NCI-H2081 treated with DMSO at 0.1 percent for 48 hours (cell line): ENCODE results near the gene PCDHGA8.
"Not testable (repeated sequence)": the region's sequence is repeated elsewhere in the genome, so short reads cannot be mapped to it uniquely, and the experiment has no call there.

Source experiments
- DNase-seq: peaks from one replicate; lab custom pipeline; 2025; lab: John Stamatoyannopoulos, UW

The PCDHGA8 gene

DNA sequence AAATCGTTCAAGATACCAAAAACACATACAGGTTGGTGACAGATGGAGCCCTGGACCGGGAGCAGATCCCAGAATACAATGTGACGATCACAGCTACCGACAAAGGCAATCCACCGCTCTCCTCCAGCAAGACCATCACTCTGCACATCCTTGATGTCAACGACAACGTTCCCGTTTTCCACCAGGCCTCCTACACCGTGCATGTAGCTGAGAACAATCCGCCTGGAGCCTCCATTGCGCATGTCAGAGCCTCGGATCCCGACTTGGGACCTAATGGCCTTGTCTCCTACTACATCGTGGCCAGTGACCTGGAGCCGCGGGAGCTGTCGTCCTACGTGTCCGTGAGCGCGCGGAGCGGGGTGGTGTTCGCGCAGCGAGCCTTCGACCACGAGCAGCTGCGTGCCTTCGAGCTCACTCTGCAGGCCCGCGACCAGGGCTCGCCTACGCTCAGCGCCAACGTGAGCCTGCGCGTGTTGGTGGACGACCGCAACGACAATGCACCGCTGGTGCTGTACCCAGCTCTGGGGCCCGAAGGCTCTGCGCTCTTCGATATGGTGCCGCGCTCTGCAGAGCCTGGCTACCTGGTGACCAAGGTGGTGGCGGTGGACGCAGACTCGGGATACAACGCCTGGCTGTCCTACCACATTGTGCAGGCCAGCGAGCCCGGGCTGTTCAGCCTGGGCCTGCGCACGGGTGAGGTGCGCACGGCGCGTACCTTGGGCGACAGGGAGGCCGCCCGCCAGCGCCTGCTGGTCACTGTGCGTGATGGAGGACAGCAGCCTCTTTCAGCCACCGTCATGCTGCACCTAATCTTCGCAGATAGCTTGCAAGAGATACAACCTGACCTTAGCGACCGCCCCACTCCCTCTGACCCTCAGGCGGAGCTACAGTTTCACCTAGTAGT lies 20.6 kb upstream of the PCDHGA8 start:
- DNase-seq = no peak

DNA sequence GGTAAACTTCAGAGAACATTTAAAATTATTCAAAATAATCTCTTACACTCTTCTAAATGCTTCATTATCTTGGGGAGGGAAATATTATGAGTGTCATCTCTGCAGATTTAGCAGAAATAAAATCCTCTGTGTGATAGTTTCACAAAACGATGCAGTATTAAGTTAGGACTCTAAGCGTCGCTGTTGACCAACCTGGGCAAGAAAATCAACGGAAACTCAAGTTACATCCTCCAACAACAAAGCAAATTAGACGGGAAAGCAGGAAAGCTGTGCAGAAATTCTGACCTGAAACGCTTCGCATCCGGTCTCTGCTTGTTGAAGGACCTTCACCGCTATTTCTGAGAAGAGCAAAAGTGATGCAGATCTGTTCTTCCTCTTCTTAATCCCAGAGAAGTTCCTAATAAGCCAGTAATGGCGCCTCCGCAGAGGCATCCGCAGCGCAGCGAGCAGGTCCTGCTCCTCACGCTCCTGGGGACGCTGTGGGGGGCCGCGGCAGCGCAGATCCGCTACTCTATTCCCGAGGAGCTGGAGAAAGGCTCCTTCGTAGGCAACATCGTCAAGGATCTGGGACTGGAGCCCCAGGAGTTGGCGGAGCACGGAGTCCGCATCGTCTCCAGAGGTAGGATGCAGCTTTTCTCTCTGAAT lies 18.6 kb upstream of the PCDHGA8 start, which contains the start of gene PCDHGA6:
TSS of gene PCDHGA6 (plus strand) at position 219 of the 645 bp plus-strand sequence. CDS start at position 412, 193 bp downstream.
- no peak for DNase-seq

DNA sequence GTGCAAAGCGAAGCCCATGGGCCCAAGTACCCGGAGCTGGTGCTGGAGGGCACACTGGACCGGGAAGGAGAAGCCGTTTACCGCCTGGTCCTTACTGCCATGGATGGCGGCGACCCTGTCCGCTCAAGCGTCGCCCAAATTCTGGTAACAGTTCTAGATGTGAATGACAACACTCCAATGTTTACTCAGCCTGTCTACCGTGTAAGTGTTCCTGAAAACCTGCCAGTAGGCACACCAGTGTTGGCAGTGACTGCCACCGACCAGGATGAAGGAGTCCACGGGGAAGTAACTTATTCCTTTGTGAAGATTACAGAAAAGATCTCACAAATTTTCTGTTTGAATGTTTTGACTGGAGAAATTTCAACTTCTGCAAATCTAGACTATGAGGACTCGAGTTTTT lies 17.8 kb upstream of the PCDHGA8 start:
- no peak for DNase-seq

DNA sequence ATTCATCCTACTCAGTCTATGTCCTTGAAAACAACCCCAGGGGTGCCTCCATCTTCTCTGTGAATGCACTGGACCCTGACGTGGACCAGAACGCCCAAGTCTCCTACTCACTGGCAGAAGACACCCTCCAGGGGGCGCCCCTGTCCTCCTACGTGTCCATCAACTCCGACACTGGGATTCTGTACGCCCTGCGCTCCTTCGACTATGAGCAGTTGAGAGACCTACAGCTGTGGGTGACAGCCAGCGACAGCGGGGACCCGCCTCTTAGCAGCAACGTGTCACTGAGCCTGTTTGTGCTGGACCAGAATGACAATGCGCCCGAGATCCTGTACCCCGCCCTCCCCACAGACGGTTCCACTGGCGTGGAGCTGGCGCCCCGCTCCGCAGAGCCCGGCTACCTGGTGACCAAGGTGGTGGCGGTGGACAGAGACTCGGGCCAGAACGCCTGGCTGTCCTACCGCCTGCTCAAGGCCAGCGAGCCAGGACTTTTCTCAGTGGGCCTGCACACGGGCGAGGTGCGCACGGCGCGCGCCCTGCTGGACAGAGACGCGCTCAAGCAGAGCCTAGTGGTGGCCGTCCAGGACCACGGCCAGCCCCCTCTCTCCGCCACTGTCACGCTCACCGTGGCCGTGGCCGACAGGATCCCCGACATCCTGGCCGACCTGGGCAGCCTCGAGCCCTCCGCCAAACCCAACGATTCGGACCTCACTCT lies 16.8 kb upstream of the PCDHGA8 start:
- DNase-seq = not testable (repeated sequence)

DNA sequence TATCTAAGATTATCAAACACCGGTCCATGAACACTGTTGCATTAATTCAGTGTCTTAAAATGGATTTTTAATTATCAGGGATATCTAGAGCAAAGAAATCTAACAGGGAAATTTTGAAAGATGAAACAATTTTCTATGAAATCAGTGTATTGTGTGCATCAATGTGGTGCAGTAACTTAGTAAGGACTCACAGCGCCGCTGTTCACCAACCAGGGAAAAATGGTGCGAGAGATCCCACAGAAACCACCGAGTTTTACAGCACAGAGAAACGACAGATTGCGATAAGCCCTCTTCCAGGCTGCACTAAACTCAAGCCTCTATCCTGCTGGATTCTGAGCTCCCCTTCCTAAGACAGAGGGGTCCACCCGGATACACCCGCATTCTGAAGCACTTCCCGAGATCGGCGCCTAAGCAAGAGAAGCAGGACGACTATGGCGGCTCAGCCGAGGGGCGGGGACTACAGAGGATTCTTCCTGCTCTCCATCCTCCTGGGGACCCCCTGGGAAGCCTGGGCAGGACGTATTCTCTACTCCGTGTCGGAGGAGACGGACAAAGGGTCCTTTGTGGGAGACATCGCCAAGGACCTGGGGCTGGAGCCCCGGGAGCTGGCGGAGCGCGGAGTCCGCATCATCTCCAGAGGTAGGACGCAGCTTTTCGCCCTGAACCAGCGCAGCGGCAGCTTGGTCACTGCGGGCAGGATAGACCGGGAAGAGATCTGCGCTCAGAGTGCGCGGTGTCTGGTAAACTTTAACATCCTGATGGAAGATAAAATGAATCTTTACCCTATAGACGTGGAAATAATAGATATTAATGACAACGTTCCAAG lies 9.8 kb upstream of the PCDHGA8 start, which contains the start of gene PCDHGA7:
TSS of gene PCDHGA7 (plus strand) at position 274 of the 826 bp plus-strand sequence. CDS start at position 432, 158 bp downstream.
- no peak for DNase-seq

DNA sequence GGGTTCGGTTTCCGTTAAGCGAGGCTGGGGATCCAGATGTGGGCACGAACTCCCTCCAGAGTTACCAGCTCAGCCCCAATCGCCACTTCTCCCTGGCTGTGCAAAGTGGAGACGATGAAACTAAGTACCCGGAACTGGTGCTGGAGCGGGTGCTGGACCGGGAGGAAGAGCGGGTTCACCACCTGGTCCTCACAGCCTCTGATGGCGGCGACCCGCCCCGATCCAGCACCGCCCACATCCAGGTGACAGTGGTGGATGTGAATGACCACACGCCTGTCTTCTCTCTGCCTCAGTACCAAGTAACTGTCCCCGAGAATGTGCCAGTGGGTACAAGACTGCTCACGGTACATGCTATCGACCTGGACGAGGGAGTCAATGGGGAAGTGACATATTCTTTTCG lies 9.1 kb upstream of the PCDHGA8 start:
- DNase-seq = no peak

DNA sequence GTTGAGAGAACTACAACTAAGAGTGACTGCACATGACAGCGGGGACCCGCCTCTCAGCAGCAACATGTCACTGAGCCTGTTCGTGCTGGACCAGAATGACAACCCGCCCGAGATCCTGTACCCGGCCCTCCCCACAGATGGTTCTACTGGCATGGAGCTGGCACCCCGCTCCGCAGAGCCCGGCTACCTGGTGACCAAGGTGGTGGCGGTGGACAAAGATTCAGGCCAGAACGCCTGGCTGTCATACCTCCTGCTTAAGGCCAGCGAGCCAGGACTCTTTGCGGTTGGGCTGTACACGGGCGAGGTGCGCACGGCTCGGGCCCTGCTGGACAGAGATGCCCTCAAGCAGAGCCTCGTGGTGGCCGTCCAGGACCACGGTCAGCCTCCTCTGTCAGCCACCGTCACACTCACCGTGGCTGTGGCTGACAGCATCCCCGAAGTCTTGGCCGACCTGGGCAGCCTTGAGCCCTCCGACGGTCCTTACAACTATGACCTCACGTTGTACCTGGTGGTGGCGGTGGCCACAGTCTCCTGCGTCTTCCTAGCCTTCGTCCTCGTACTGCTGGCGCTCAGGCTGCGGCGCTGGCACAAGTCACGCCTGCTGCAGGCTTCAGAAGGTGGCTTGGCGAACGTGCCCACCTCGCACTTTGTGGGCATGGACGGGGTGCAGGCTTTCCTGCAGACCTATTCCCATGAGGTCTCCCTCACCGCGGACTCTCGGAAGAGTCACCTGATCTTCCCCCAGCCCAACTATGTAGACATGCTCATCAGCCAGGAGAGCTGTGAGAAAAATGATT lies 7.8 kb upstream of the PCDHGA8 start:
- DNase-seq = no peak

DNA sequence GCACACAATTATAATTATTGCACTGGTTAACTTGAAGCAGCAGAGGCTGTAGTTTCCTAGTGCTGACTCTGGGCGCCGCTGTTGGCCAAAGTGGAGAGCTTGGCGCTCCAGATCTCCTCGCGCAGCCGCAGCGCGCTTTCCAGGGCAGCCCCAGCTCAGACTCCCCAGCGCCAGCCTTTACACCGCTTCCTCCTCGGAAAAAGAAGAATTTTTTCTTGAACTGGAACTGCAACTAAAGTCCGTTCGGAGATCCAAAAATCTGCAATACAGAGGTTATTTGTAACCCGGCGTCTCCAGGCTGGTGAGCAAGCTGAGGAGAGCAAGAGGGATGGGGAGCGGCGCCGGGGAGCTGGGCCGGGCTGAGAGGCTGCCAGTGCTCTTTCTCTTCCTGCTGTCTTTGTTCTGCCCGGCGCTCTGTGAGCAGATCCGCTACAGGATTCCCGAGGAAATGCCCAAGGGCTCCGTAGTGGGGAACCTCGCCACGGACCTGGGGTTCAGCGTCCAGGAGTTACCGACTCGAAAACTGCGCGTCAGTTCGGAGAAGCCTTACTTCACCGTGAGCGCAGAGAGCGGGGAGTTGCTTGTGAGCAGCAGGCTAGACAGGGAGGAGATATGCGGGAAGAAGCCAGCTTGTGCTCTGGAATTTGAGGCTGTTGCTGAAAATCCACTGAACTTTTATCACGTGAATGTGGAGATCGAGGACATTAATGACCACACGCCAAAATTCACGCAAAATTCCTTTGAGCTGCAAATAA lies 4.7 kb upstream of the PCDHGA8 start, which contains the start of gene PCDHGB4:
TSS of gene PCDHGB4 (plus strand) at position 142 of the 755 bp plus-strand sequence. CDS start at position 329, 187 bp downstream.
- DNase-seq = not testable (repeated sequence)

DNA sequence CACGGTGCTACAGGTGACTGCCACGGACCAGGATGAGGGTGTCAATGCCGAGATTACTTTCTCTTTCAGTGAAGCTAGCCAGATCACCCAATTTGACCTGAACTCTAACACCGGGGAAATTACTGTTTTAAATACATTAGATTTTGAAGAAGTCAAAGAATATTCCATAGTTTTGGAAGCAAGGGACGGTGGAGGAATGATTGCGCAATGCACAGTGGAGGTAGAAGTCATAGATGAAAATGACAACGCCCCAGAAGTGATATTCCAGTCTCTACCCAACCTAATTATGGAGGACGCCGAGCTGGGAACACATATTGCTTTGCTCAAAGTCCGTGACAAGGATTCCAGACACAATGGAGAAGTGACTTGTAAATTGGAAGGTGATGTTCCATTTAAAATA lies 3.8 kb upstream of the PCDHGA8 start:
- DNase-seq = no peak

DNA sequence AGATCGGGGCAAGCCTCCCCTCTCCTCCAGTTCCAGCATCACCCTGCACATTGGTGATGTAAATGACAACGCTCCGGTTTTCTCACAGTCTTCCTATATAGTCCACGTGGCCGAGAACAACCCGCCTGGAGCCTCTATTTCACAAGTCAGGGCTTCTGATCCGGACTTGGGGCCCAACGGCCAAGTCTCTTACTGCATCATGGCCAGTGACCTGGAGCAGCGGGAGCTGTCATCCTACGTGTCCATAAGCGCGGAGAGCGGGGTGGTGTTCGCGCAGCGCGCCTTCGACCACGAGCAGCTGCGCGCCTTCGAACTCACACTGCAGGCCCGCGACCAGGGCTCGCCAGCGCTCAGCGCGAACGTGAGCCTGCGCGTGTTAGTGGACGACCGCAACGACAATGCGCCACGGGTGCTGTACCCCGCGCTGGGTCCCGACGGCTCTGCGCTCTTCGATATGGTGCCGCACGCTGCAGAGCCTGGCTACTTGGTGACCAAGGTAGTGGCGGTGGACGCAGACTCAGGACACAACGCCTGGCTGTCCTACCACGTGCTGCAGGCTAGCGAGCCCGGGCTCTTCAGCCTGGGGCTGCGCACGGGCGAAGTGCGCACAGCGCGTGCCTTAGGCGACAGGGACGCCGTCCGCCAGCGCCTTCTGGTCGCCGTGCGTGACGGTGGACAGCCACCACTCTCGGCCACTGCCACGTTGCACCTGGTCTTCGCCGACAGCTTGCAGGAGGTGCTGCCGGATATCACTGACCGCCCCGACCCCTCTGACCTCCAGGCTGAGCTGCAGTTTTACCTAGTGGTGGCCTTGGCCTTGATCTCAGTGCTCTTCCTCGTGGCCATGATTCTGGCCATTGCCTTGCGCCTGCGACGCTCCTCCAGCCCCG lies 3.0 kb upstream of the PCDHGA8 start:
- no peak for DNase-seq

DNA sequence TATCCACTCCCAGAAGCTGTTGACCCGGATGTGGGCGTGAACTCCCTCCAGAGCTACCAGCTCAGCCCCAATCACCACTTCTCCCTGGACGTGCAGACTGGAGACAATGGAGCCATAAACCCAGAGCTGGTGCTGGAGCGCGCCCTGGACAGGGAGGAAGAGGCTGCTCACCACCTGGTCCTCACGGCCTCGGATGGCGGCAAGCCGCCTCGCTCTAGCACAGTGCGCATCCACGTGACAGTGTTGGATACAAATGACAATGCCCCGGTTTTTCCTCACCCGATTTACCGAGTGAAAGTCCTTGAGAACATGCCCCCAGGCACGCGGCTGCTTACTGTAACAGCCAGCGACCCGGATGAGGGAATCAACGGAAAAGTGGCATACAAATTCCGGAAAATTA lies 834 bp downstream of the PCDHGA8 start:
- DNase-seq = no peak

DNA sequence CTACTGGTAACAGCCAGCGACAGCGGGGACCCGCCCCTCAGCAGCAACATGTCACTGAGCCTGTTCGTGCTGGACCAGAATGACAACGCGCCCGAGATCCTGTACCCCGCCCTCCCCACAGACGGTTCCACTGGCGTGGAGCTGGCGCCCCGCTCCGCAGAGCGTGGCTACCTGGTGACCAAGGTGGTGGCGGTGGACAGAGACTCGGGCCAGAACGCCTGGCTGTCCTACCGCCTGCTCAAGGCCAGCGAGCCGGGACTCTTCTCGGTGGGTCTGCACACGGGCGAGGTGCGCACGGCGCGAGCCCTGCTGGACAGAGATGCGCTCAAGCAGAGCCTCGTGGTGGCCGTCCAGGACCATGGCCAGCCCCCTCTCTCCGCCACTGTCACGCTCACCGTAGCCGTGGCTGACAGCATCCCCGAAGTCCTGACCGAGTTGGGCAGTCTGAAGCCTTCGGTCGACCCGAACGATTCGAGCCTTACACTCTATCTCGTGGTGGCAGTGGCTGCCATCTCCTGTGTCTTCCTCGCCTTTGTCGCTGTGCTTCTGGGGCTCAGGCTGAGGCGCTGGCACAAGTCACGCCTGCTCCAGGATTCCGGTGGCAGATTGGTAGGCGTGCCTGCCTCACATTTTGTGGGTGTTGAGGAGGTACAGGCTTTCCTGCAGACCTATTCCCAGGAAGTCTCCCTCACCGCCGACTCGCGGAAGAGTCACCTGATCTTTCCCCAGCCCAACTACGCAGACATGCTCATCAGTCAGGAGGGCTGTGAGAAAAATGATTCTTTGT lies 2.2 kb downstream of the PCDHGA8 start:
- DNase-seq = not testable (repeated sequence)

DNA sequence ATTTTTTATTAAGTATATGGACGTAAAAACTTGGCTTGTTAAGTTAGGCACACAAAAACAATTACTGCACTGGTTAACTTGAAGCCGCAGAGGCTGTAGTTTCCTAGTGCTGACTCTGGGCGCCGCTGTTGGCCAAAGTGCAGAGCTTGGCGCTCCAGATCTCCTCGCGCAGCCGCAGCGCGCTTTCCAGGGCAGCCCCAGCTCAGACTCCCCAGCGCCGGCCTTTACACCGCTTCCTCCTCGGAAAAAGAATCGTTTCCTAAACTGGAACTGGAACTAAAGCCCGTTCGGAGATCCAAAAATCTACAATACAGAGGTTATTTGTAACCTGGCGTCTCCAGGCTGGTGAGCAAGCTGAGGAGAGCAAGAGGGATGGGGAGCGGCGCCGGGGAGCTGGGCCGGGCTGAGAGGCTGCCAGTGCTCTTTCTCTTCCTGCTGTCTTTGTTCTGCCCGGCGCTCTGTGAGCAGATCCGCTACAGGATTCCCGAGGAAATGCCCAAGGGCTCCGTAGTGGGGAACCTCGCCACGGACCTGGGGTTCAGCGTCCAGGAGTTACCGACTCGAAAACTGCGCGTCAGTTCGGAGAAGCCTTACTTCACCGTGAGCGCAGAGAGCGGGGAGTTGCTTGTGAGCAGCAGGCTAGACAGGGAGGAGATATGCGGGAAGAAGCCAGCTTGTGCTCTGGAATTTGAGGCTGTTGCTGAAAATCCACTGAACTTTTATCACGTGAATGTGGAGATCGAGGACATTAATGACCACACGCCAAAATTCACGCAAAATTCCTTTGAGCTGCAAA lies 5.5 kb downstream of the PCDHGA8 start, which contains the start of gene PCDHGB5:
TSS of gene PCDHGB5 (plus strand) at position 192 of the 796 bp plus-strand sequence. CDS start at position 373, 181 bp downstream.
- DNase-seq = not testable (repeated sequence)

DNA sequence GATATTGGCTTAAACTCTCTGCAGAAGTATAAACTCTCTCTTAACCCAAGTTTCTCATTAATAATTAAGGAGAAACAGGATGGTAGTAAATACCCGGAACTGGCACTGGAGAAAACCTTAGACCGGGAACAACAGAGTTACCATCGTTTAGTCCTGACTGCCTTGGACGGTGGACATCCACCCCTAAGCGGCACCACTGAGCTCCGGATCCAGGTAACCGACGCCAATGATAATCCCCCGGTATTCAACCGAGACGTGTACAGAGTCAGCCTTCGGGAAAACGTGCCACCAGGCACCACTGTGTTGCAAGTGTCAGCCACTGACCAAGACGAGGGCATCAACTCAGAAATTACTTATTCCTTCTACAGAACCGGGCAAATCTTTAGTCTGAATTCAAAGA lies 6.2 kb downstream of the PCDHGA8 start:
- DNase-seq = no peak

DNA sequence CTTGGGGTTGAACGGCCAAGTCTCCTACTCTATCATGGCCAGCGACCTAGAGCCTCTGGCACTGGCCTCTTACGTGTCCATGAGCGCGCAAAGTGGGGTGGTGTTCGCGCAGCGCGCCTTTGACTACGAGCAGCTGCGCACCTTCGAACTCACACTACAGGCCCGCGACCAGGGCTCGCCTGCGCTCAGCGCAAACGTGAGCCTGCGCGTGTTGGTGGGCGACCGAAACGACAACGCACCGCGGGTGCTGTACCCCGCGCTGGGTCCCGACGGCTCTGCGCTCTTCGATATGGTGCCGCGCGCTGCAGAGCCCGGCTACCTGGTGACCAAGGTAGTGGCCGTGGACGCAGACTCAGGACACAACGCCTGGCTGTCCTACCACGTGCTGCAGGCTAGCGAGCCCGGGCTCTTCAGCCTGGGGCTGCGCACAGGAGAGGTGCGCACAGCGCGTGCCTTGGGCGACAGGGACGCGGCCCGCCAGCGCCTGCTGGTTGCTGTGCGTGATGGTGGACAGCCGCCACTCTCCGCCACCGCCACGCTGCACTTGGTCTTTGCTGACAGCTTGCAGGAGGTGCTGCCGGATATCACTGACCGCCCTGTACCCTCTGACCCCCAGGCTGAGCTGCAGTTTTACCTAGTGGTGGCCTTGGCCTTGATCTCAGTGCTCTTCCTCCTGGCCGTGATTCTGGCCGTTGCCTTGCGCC lies 7.3 kb downstream of the PCDHGA8 start:
- DNase-seq = no peak

DNA sequence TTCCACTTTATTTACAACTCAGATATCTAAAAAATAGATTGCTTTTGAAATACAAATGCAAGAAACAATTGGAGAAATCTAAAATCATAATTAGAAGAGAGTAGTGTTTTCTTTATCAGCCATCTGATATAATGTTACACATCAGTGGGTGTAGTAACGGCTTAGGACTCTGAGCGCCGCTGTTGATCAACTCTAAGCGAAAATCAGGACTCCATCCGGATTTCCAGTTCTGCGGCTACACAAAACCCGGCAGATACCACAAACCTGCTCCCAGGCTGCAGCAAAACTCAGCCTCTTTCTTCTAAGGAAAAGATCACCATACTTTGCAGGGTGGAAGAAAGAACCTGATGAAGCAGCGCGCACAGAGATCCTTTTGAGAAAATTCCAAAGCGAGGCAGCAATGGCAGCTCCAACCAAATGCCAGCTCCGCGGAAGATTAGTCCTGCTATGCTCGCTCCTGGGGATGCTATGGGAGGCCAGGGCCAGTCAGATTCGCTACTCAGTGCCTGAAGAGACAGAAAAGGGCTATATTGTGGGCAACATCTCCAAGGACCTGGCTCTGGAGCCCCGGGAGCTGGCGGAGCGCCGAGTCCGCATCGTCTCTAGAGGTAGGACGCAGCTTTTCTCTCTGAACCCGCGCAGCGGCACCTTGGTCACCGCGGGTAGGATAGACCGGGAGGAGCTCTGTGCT lies 10.3 kb downstream of the PCDHGA8 start, which contains the start of gene PCDHGA9:
TSS of gene PCDHGA9 (plus strand) at position 226 of the 691 bp plus-strand sequence. CDS start at position 401, 175 bp downstream.
- no peak for DNase-seq
